ENCODE data around the gene BMPR1A. TPM values are rescaled to one million over a fixed set of nuclear protein-coding genes. Genes with fewer than 3 reads are reported as not detected.

The BMPR1A gene
- total RNA-seq, 1 experiment from 2014 or later: 94.3 TPM

- BruUV-seq (replicated peaks): no TSS peak
These were observed 26.2 kb upstream of the BMPR1A start for GRCh38 chr10:86730227-86730626.

GRCh38 chr10:86732771-86733170, 23.6 kb upstream of the BMPR1A start:
- Histone ChIP-seq H3K4me1 (ENCODE audit: control insufficient read depth, insufficient read depth, low read length) (no peaks in the 10 kb centered on the region), H3K4me3 (ENCODE audit: low read depth in 2 of 2, low read length in 2 of 2) (no peak overlapping the region), H3K27ac (ENCODE audit: low read length) (no peak overlapping the region), H3K36me3 (ENCODE audit: control insufficient read depth, insufficient read depth, low read length) (no peaks in the 10 kb centered on the region), H3K27me3 (ENCODE audit: control insufficient read depth, insufficient read depth, low read length) (no peaks in the 10 kb centered on the region), H3K9me3 (ENCODE audit: control insufficient read depth, insufficient read depth, low read depth, low read length) (no peaks in the 10 kb centered on the region)
- ChIA-PET POLR2A (no interaction called here), CTCF (no interaction called here)
- DNase-seq (ENCODE audit: low read depth, low spot score) (no peak), ATAC-seq (no peak)
- in situ Hi-C loops (cut with HindIII; ENCODE audit: low pct_unique_long_range_greater_than_20kb, low sequenced_read_pairs): no loop called here
- BruUV-seq (replicated peaks): no TSS peak
- intact Hi-C loops (cut with micrococcal nuclease; ENCODE audit: unreplicated experiment): no loop called here
- no peak for TF ChIP-seq REST (IDR thresholded peaks at IDR 0.05; ENCODE audit: insufficient read depth in 1 of 2, low read depth in 2 of 2, low read length in 1 of 2)
- TF ChIP-seq POLR2AphosphoS5 (IDR thresholded peaks at IDR 0.05; ENCODE audit: low read depth, low read length): no peak
- TF ChIP-seq SIN3A (IDR thresholded peaks at IDR 0.05; ENCODE audit: borderline replicate concordance, insufficient read depth, low read depth, low read length): no peak
- no peak for TF ChIP-seq CTCF (IDR thresholded peaks at IDR 0.05)
- TF ChIP-seq TCF7L2 (IDR thresholded peaks at IDR 0.05; ENCODE audit: low read depth, low read length): no peak

More at GRCh38 chr10:86730227-86730626, 26.2 kb upstream of the BMPR1A start:
- in situ Hi-C loops (cut with HindIII; ENCODE audit: low pct_unique_long_range_greater_than_20kb, low sequenced_read_pairs): no loop called here
- intact Hi-C loops (cut with micrococcal nuclease; ENCODE audit: unreplicated experiment): no loop called here
- no peak for ATAC-seq
- ChIA-PET CTCF (no interaction called here), POLR2A (no interaction called here)
- TF ChIP-seq CTCF (IDR thresholded peaks at IDR 0.05) (no peak), SIN3A (IDR thresholded peaks at IDR 0.05; ENCODE audit: borderline replicate concordance, insufficient read depth, low read depth, low read length) (no peak), TCF7L2 (IDR thresholded peaks at IDR 0.05; ENCODE audit: low read depth, low read length) (no peak), POLR2AphosphoS5 (IDR thresholded peaks at IDR 0.05; ENCODE audit: low read depth, low read length) (no peak), REST (IDR thresholded peaks at IDR 0.05; ENCODE audit: insufficient read depth in 1 of 2, low read depth in 2 of 2, low read length in 1 of 2) (no peak)
- no peak for DNase-seq (ENCODE audit: low read depth, low spot score)
- H3K27me3 ChIP-seq (ENCODE audit: control insufficient read depth, insufficient read depth, low read length): no peaks in the 10 kb centered on the region
- H3K9me3 ChIP-seq (ENCODE audit: control insufficient read depth, insufficient read depth, low read depth, low read length): no peaks in the 10 kb centered on the region
- H3K27ac ChIP-seq (ENCODE audit: low read length): no peak overlapping the region
- no peaks in the 10 kb centered on the region for H3K36me3 ChIP-seq (ENCODE audit: control insufficient read depth, insufficient read depth, low read length)
- H3K4me1 ChIP-seq (ENCODE audit: control insufficient read depth, insufficient read depth, low read length): no peaks in the 10 kb centered on the region
- H3K4me3 ChIP-seq (ENCODE audit: low read depth in 2 of 2, low read length in 2 of 2): no peak overlapping the region

Data from Panc1 (cell line).